ENCODE data around the gene SLC4A4.

The SLC4A4 gene

GRCh38 chr4:71417150-71417549, 78.3 kb downstream of the SLC4A4 start:
- DNase-seq: no peak

DNA sequence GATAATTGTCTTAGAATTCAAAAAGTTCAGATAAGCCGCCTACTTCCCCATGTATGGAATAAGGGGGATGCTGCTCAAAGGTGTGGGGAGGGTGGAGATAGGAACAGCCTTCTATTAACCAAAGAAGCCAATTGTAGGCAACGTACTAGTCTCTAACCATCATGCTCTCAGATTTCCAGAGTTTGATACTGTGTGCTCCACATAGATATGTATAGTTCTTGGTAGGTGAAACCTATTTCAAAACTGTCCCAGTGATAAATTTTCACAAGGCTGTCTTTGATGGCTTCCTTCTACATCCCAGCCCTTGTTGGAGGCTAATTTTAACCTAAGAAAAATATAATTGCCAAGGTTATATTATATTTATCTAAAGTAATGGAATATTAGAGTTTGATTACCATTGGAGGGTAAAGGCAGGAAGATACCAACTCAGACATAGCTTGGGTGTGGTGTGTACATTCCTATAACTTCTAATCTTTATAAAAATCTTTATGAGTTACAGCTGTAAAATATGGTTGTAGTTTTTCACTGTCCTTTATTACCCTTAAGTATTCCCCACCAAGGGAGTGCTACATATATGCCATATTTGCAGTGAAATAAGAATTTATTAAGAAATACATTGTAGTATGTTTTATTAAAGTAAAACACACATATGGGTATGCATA, 87.7 kb downstream of the SLC4A4 start:
- no peak for DNase-seq

DNA sequence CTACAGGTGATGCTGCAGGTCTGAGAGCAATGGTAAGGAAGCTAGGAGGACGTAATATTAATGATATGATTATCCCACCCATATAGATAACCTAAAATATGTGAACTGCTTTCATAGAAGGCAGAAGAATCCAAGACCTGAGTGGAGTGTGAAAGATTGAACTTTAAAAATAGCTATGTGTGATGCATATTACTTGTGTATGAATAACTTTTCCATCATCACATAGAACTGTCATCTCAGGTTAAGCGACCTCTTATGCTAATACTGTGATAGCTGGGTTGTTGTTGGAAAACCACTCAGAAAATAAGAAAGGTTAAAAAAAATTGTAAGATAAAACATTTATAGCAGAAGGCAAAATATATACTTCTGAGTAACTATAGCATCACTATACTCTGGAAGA, 90.3 kb downstream of the SLC4A4 start:
- no peak for DNase-seq

DNA sequence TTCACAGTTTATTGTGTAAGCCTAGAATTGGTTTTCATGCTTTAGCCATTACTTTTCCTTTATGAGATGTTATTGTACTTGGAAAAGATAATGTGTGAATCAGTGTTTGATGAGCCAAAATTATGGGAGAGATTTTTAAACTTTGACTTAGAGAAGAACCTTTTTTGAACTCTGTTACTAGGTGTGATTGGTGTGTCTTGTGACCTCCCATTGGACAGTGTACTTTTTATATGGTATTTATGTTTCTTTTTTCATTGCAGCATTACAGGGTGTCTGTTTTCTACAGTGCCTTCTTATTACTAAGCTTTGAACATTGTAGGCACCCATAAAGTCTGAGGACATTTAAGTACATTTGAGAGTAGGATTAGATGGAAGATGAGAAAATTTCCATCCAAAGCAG, 91.1 kb downstream of the SLC4A4 start:
- no peak for DNase-seq

DNA sequence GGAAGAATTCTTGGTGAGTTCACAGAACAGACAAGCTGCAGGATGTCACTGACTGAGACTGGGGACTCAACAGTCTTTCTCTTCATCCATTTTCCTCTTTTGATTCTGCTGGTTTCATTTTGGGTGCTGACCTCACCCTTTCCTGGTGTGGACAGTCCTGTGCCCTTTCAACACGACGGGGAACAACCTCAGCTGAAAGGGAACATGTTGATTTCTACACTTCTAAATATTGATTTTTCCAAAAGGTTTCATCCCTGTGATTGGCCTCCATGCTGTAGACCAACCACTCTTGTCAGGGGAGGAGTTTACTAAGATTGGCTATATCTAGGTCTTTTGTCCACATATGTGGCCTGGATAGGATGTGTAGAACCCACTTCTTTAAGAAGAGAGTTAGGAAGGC, 91.8 kb downstream of the SLC4A4 start:
- no peak for DNase-seq

DNA sequence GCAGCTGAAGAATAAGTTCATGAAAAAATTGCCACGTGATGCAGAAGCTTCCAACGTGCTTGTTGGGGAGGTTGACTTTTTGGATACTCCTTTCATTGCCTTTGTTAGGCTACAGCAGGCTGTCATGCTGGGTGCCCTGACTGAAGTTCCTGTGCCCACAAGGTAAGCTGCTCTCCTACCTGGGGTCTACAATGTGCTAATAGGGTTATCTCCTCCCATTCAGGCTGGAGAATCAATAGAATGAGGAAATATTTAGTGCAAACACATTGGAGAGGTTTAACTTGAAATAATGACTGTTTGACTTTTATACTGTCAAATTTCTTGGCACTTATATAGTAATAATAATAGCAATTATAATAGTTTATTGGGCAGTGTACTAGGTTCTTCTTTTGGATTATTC, 101.8 kb downstream of the SLC4A4 start:
- DNase-seq: no peak

DNA sequence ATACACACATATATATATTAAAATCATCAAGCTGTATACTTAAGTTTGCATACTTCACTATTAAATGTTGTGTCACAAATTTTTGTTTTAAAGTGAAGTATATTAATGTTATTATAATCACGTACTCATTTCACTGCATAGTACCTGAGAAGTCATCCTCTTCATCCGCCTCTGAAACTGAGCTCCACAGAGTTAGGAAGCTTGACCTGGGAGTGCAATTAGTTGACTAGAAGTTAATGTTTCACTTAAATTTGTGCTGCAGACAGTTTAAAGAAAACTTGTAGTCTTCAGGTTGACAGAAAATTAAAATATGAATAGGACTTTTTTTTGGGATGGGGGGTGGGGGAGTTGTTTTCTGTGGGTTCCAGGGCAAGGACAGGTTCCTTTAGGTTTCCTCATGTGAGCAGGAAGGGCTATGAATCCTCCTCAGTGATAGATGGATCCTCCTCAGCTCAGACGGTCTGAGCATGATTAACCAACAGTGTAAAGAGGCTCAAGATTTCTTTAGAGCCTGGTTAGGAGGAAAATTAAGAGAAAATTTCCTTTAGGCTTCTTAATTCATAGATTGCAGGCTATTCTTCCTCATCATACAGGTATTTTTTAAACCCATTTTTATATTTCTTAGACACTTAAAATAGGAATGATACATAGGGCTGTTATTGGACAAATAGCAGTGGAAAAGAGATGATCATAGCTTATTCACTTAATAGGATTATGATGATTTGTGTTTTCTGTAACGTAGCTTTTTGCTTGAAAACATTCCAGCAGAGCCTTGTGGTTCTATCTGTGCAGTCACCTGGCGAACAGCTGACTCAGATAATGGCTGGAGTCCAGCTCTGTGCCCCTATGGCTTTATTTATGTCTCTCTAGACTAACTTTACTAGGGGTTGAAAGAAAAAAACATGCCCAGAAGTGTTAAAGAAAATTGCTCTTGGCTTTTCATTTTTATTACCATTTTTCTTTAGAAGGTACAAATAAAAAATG, 102.7 kb downstream of the SLC4A4 start:
- DNase-seq: no peak

DNA sequence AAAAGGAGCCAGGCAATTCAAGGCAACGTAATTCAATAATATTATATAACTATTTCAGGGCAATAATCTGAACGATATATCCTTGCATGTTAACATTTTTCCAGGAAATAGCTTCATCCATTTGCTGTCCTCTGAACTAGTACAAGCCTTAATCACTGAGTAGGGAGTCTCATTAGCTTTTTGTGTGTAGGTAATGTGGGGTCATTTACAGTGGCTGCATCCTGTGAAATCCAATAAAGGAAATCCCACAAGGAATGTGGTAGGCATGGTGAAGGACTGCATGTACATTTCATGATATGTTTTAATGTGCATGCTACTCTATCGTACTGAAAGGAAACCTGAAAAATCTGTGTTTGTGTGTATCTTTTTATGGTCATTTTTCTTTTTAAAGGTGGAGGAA, 103.5 kb downstream of the SLC4A4 start:
- DNase-seq: no peak

DNA sequence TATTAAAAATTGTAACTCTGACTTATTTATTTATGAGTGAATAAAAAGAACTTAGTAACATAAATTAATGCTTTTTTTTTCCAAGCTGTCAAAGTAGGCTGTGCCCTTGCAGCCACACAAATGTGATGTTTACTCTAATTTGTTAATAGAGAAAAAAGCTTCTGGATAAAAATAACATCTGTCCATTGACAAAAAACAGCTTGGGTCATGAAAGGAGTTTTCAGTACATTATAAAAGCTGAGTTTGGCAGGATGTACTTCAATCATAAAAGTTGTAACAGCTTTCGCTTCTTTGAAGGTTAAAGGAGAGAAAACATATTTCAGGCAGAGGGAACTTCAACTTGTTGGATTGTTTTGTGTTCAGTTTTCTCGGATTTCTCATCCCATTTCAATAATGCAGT, 105.6 kb downstream of the SLC4A4 start:
- no peak for DNase-seq

GRCh38 chr4:71445811-71446210, 107.0 kb downstream of the SLC4A4 start:
- DNase-seq: no peak

DNA sequence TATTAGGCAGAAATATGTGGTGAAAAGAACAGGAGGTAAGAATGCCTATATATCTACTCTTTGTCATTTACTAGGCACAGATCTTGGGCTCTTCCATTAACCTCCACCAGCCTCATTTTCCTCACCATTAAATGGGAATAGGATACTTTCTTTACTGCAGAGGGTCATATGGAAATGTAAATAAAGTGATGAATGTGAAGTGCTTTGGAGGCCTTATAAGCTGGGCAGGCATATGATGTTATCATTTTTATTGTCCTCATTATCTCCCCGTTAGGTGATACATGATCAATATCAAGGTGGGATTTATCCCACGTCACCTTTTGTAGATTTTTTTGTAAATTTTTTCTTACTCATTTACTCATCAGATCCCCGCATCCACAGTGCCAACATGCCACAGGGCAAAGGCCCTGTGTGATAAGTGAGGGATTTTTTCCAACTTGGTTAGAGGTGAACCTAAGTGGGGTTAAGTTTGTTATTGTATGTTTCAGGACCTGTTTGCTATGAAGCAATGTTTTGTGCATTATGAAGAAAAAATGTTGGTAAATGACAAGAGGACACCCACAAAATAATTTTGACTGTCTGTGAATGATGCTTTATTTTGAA, 107.8 kb downstream of the SLC4A4 start:
- no peak for DNase-seq

- DNase-seq: no peak
Measured at GRCh38 chr4:71449040-71449439, 110.2 kb downstream of the SLC4A4 start.

DNA sequence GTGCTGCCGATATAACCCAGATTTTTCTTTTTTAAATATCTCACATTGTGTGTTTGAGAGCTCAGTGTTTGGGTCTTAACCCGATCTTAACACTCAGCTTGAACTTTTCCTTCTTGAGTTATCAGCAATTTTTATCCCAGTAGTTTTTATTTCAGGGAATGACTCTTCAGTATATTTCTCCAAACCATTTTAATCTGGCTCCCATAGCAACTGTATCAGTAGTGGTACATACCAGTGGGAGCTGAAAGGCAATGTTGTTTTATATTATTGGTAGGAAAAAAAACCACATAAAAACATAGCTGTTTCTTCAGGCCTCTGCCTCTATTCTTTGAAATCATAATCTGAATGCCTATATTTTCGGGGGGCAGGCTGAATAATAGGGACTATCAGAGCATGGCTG, 111.1 kb downstream of the SLC4A4 start:
- DNase-seq: no peak

DNA sequence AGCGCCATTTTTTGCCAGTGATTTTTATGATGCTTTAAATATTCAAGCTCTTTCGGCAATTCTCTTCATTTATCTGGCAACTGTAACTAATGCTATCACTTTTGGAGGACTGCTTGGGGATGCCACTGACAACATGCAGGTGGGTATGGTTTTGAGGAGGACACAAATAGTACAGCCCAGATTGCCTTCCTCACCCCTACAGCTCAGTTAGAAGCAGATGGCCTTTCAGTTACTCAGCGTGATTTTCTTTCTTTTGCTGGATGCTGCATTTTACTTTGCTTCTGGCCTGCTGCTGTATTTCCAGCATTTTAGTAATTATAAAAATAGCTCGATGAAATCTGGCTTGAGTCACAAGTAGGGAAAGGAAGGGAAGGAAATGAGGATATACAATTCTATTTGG, 114.7 kb downstream of the SLC4A4 start:
- no peak for DNase-seq

- DNase-seq: no peak
Measured at GRCh38 chr4:71456841-71457240, 118.0 kb downstream of the SLC4A4 start.

DNA sequence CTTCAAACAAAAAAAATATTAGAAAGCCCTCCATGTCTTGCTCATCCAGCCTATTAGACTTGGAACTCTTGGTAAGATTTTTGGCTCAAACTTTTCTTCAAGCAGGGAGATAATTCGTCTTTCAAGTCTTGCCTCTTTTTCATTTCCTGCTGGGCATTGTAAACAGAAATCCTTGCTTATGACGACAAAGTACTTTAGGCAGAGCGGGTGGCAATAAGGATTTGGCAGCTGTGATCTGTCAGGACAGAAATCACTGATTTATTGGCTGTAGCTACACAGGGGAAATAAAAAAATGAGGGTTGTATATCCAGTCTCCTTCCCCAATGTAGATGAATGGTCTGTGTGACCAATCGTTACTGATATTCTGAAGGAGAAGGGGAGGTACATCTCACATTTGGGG, 121.6 kb downstream of the SLC4A4 start:
- no peak for DNase-seq

- no peak for DNase-seq
Measured at GRCh38 chr4:71461422-71461821, 122.6 kb downstream of the SLC4A4 start.

- DNase-seq: no peak
Measured at GRCh38 chr4:71466775-71467174, 128.0 kb downstream of the SLC4A4 start.

- no peak for DNase-seq
Measured at GRCh38 chr4:71468116-71468710, 129.4 kb downstream of the SLC4A4 start.

DNA sequence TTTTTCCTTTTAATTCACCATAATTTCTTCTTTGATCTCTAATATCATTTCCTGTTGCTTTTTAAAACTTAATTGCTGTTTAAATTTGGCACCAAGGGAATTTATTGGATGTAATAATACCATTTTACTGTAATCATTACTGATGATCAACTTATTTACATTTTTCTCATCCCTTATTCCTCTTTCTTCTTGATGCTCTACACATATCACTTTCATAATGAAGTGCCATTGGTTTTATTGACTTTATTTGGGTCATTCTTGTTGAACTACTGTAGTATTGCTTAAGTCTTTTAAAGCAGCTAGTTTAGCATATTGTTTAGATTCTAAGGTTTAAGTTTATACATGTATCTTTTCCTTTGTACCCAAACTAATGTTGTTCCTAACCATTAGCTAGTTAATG, 130.7 kb downstream of the SLC4A4 start:
- no peak for DNase-seq

DNA sequence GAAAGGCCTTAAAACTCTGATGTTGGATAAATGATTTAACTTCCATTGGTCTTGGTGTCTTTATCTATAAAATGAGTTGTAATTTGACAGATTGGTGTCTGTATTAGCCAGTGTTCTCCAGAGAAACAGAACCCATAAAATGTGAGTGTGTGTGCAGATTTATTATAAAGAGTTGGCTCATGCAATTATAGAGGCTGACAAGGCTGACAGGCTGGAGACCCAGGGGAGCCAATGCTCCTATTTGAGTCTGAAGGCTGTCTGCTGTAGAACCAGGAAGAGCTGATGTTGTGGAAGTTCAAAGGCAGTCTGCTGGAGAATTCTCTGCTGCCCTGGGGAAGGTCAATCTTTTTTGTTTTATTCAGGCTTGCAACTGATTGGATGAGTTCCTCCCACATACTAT, 131.7 kb downstream of the SLC4A4 start:
- DNase-seq: no peak

DNA sequence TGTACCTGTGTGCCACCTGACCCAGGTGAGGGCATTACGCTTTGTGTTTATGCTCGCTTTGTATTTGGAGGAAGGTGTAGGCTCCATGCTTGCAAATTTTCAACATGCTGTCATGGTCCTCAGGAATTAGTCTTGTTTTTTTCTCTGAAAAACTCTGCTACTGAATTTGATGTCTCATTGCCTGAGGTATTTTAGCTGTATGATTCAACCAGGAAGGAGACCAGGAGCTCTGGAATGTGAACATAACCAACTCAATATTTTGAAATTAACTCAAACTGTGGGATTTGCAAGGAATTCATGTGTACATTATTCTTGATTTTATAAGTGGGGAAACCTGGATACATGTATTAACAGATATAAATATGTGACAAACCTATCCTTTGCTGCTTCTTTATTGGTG, 134.1 kb downstream of the SLC4A4 start:
- no peak for DNase-seq

- no peak for DNase-seq
Measured at GRCh38 chr4:71473541-71474240, 134.9 kb downstream of the SLC4A4 start.
